WTC11 (cell line): ENCODE measurements around the gene AGR2.

ENCODE experiments used
- CTCF ChIP-seq: fragments of 200-600 bp; IDR thresholded peaks from 2 replicates; pipeline ENCODE4 v1.8.0; 2022; ENCODE audit warnings: antibody characterized with exemption
- E2F5 ChIP-seq: sonication (generic); formaldehyde crosslinking; IDR thresholded peaks from 2 replicates; pipeline ENCODE4 v1.8.1; 2022; ENCODE audit warnings: mild to moderate bottlenecking, moderate library complexity, missing genetic modification reagents
- GABPB1 ChIP-seq: sonication (generic); formaldehyde crosslinking; IDR thresholded peaks from 2 replicates; pipeline ENCODE4 v1.8.1; 2023; ENCODE audit warnings: mild to moderate bottlenecking, missing genetic modification reagents
- PRDM15 ChIP-seq: sonication (generic); formaldehyde crosslinking; IDR thresholded peaks from 2 replicates; pipeline ENCODE4 v1.8.0; 2022; ENCODE audit warnings: missing genetic modification reagents
- USF1 ChIP-seq: sonication (generic); formaldehyde crosslinking; IDR thresholded peaks from 2 replicates; pipeline ENCODE4 v1.8.0; 2022; ENCODE audit warnings: mild to moderate bottlenecking, missing genetic modification reagents
- ZNF512 ChIP-seq: sonication (generic); formaldehyde crosslinking; IDR thresholded peaks from 2 replicates; pipeline ENCODE4 v1.8.1; 2022; ENCODE audit warnings: missing genetic modification reagents, borderline replicate concordance

GRCh38 chr7:16826060-16826459 lies 21.3 kb upstream of the AGR2 start:
- no peak for TF ChIP-seq ZNF512 (CRISPR knock-in tag)
- TF ChIP-seq USF1 (CRISPR knock-in tag), result no peak
- no peak for TF ChIP-seq PRDM15 (CRISPR knock-in tag)
- no peak for TF ChIP-seq CTCF
- no peak for TF ChIP-seq E2F5 (CRISPR knock-in tag)
- no peak for TF ChIP-seq GABPB1 (CRISPR knock-in tag)
